Mesendoderm (in vitro differentiated cells): Measurements from ENCODE around the gene ILDR2.

ENCODE experiments used
- DNase-seq: peaks from one replicate; pipeline ENCODE4 v3.0.0; 2013
- H2AK5ac ChIP-seq: 2 replicates; pipeline ENCODE4 v1.6.1; 2013; ENCODE audit warnings: low read length, inconsistent platforms
- H2BK120ac ChIP-seq: 2 replicates; pipeline ENCODE4 v1.6.1; 2013; ENCODE audit warnings: low read depth, mild to moderate bottlenecking, low read length, moderate library complexity, mixed read lengths
- H2BK15ac ChIP-seq: replicated peaks from 2 replicates; pipeline ENCODE4 v1.6.1; 2013; ENCODE audit warnings: low read depth, mild to moderate bottlenecking, moderate library complexity
- H2BK5ac ChIP-seq: 2 replicates; pipeline ENCODE4 v1.6.1; 2013; ENCODE audit warnings: low read length, inconsistent platforms
- H3K18ac ChIP-seq: 2 replicates; pipeline ENCODE4 v1.6.1; 2013; ENCODE audit warnings: mild to moderate bottlenecking, low read length, mixed read lengths
- H3K23ac ChIP-seq: one replicate; pipeline ENCODE4 v1.6.1; 2013; ENCODE audit warnings: low read length
- H3K27ac ChIP-seq: 2 replicates; pipeline ENCODE4 v1.5.1; 2013; ENCODE audit warnings: low read depth, mild to moderate bottlenecking, inconsistent platforms, low read length, moderate library complexity
- H3K27me3 ChIP-seq: 2 replicates; pipeline ENCODE4 v1.6.1; 2013; ENCODE audit warnings: low read length, control low read depth, mild to moderate bottlenecking, inconsistent platforms; ENCODE audit not compliant: insufficient read depth, poor library complexity
- H3K36me3 ChIP-seq: 2 replicates; pipeline ENCODE4 v1.6.1; 2013; ENCODE audit warnings: low read length, inconsistent platforms; ENCODE audit not compliant: control insufficient read depth, insufficient read depth
- H3K4ac ChIP-seq: one replicate; pipeline ENCODE4 v1.6.1; 2013; ENCODE audit warnings: low read depth, mild to moderate bottlenecking, low read length, moderate library complexity
- H3K4me1 ChIP-seq: 2 replicates; pipeline ENCODE4 v1.6.1; 2013; ENCODE audit warnings: low read depth, low read length, inconsistent platforms; ENCODE audit not compliant: control insufficient read depth
- H3K4me2 ChIP-seq: 2 replicates; pipeline ENCODE4 v1.6.1; 2013; ENCODE audit warnings: low read length
- H3K4me3 ChIP-seq: 2 replicates; pipeline ENCODE4 v1.5.1; 2013; ENCODE audit warnings: mild to moderate bottlenecking, low read length
- H3K56ac ChIP-seq: one replicate; pipeline ENCODE4 v1.6.1; 2013; ENCODE audit warnings: low read length
- H3K79me1 ChIP-seq: 2 replicates; pipeline ENCODE4 v1.6.1; 2013; ENCODE audit warnings: low read length, inconsistent platforms
- H3K79me2 ChIP-seq: 2 replicates; pipeline ENCODE4 v1.6.1; 2013; ENCODE audit warnings: mild to moderate bottlenecking, low read length; ENCODE audit not compliant: control insufficient read depth, insufficient read depth
- H3K9ac ChIP-seq: 2 replicates; pipeline ENCODE4 v1.6.1; 2013; ENCODE audit warnings: low read length, inconsistent platforms
- H4K5ac ChIP-seq: one replicate; pipeline ENCODE4 v1.6.1; 2013; ENCODE audit warnings: low read length
- H4K8ac ChIP-seq: one replicate; pipeline ENCODE4 v1.6.1; 2013; ENCODE audit warnings: low read depth, mild to moderate bottlenecking, control low read depth, low read length, moderate library complexity
- WGBS: extraction: QIAGEN DNeasy Blood & Tissue Kit; methylation state at CpG from one replicate; pipeline ENCODE4 v1.1.7; 2013; ENCODE audit warnings: low lambda C conversion rate, missing lambda C conversion rate; ENCODE audit not compliant: insufficient coverage; ENCODE audit errors: extremely low coverage; 5-methylcytosine and 5-hydroxymethylcytosine counted together

Gene ILDR2

GRCh38 chr1:166905136-166905535, 70.2 kb downstream of the ILDR2 start:
- H3K18ac ChIP-seq = no peak overlapping the region
- no peak overlapping the region for H4K8ac ChIP-seq
- no peak overlapping the region for H3K4me3 ChIP-seq
- peaks cover 4% of the 10 kb centered on the region for H3K4me1 ChIP-seq
- no peak overlapping the region for H3K23ac ChIP-seq
- no peak overlapping the region for H2BK5ac ChIP-seq
- H3K4ac ChIP-seq = no peak overlapping the region
- H3K56ac ChIP-seq = no peak overlapping the region
- 100% methylated on average over 1 of the region's 2 CpGs for WGBS
- no peak overlapping the region for H2BK15ac ChIP-seq
- H3K79me2 ChIP-seq = no peaks in the 10 kb centered on the region
- no peaks in the 10 kb centered on the region for H3K27me3 ChIP-seq
- H3K9ac ChIP-seq = no peak overlapping the region
- no peak overlapping the region for H4K5ac ChIP-seq
- H2BK120ac ChIP-seq = no peak overlapping the region
- H3K4me2 ChIP-seq = no peak overlapping the region
- no peaks in the 10 kb centered on the region for H3K36me3 ChIP-seq
- DNase-seq = no peak
- no peak overlapping the region for H3K27ac ChIP-seq
- no peak overlapping the region for H2AK5ac ChIP-seq
- no peaks in the 10 kb centered on the region for H3K79me1 ChIP-seq

GRCh38 chr1:166903232-166903631, 72.1 kb downstream of the ILDR2 start:
- Histone ChIP-seq H2BK15ac (no peak overlapping the region), H3K79me1 (no peaks in the 10 kb centered on the region), H3K36me3 (no peaks in the 10 kb centered on the region), H3K27ac (no peak overlapping the region), H3K4ac (no peak overlapping the region), H3K4me1 (peaks cover 4% of the 10 kb centered on the region), H3K23ac (no peak overlapping the region), H3K9ac (no peak overlapping the region), H3K4me3 (no peak overlapping the region), H3K4me2 (no peak overlapping the region), H2BK120ac (no peak overlapping the region), H3K56ac (no peak overlapping the region), H4K8ac (no peak overlapping the region), H2BK5ac (no peak overlapping the region), H3K27me3 (no peaks in the 10 kb centered on the region), H4K5ac (no peak overlapping the region), H3K18ac (no peak overlapping the region), H3K79me2 (no peaks in the 10 kb centered on the region), H2AK5ac (no peak overlapping the region)
- no peak for DNase-seq
- no CpG with 5 or more reads among the region's 1 CpG for WGBS

DNA sequence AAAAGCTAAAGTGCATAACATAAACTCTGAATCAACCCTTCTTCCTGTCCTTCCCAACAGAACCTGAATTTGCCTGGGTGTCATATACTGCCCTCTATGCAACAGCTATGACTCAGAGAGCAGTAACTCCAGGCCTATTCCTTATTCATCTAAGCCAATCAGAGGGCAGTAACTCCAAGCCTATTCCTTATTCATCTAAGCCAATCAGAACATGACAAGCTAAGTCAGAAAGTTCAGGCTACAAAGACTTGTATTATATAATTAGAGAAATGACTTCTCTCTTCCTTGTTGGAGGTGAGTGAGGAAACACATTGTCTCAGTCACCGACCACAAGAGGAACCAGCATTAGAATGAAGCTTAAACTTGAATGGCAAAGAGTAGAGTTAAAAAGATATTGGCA, 73.1 kb downstream of the ILDR2 start:
- Histone ChIP-seq H3K23ac (no peak overlapping the region), H2BK120ac (no peak overlapping the region), H3K4me3 (no peak overlapping the region), H3K9ac (no peak overlapping the region), H2BK15ac (no peak overlapping the region), H3K4me1 (peaks cover 4% of the 10 kb centered on the region), H2AK5ac (no peak overlapping the region), H4K8ac (no peak overlapping the region), H3K79me2 (no peaks in the 10 kb centered on the region), H2BK5ac (no peak overlapping the region), H4K5ac (no peak overlapping the region), H3K27ac (no peak overlapping the region), H3K27me3 (no peaks in the 10 kb centered on the region), H3K79me1 (no peaks in the 10 kb centered on the region), H3K18ac (no peak overlapping the region), H3K36me3 (no peaks in the 10 kb centered on the region), H3K56ac (no peak overlapping the region), H3K4ac (no peak overlapping the region), H3K4me2 (no peak overlapping the region)
- no CpG with 5 or more reads among the region's 1 CpG for WGBS
- peak; percentile 50 for DNase-seq

DNA sequence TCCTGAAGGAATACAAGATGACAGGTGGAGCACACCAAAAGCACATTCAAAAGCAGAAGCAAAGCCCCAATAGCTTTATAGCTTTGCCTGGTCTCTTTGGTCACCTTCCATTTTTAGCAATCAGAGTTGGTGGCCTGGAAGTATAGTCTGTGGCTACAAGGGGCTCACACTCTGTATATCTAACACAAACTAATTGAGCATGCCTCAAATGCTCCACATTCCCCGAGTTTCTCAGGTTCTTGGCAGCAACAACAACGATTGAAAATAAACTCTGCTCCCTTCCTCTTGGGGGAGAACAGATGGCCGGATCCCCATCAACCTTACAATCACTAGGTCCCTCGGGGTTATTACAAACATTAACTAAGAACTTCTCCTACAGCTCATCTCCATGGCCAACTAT, 74.4 kb downstream of the ILDR2 start:
- Histone ChIP-seq H2AK5ac (no peak overlapping the region), H3K27me3 (no peaks in the 10 kb centered on the region), H3K23ac (no peak overlapping the region), H2BK5ac (no peak overlapping the region), H3K79me2 (no peaks in the 10 kb centered on the region), H3K36me3 (no peaks in the 10 kb centered on the region), H4K5ac (no peak overlapping the region), H3K56ac (no peak overlapping the region), H4K8ac (no peak overlapping the region), H3K4me3 (no peak overlapping the region), H3K4me1 (peaks cover 4% of the 10 kb centered on the region), H3K18ac (no peak overlapping the region), H2BK120ac (no peak overlapping the region), H3K4ac (no peak overlapping the region), H3K79me1 (no peaks in the 10 kb centered on the region), H2BK15ac (no peak overlapping the region), H3K4me2 (no peak overlapping the region), H3K9ac (no peak overlapping the region), H3K27ac (no peak overlapping the region)
- no CpG with 5 or more reads among the region's 4 CpGs for WGBS
- peak; percentile 77 for DNase-seq

- no peak overlapping the region for H3K9ac ChIP-seq
- no peak overlapping the region for H2BK15ac ChIP-seq
- H3K4me2 ChIP-seq = no peak overlapping the region
- no peak overlapping the region for H4K5ac ChIP-seq
- no peak overlapping the region for H4K8ac ChIP-seq
- DNase-seq = no peak
- H3K27ac ChIP-seq = no peak overlapping the region
- H3K27me3 ChIP-seq = no peaks in the 10 kb centered on the region
- H3K4me3 ChIP-seq = no peak overlapping the region
- H3K79me2 ChIP-seq = no peaks in the 10 kb centered on the region
- H3K56ac ChIP-seq = no peak overlapping the region
- H3K79me1 ChIP-seq = no peaks in the 10 kb centered on the region
- no peak overlapping the region for H2BK5ac ChIP-seq
- H3K36me3 ChIP-seq = no peaks in the 10 kb centered on the region
- H3K23ac ChIP-seq = no peak overlapping the region
- H3K4ac ChIP-seq = no peak overlapping the region
- H3K4me1 ChIP-seq = peaks cover 4% of the 10 kb centered on the region
- no peak overlapping the region for H2BK120ac ChIP-seq
- H2AK5ac ChIP-seq = no peak overlapping the region
- H3K18ac ChIP-seq = no peak overlapping the region
Observed at GRCh38 chr1:166899769-166900168, 75.6 kb downstream of the ILDR2 start.

DNA sequence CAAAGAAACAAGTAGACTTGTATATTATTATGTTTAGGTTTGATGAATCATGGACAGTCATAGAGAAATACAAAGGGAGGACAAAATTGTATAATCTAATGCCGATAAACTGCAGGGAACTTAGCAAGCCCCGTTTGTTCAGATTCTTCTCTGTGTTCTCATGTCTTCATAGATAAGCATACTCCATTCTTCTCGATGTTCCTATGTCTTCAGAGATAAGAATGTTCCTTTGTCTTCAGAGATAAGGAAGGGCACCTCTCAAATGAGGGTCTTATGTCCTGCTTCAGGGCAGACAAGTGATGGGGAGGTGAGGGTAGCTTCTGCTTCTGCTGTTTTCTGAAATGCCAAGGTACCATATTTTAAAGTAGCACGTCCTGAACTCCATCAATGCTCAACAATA, 79.6 kb downstream of the ILDR2 start:
- Histone ChIP-seq H3K4me2 (no peak overlapping the region), H2BK5ac (no peak overlapping the region), H3K4me1 (no peaks in the 10 kb centered on the region), H3K27ac (no peak overlapping the region), H3K79me1 (no peaks in the 10 kb centered on the region), H2BK15ac (no peak overlapping the region), H3K4me3 (no peak overlapping the region), H3K27me3 (no peaks in the 10 kb centered on the region), H3K56ac (no peak overlapping the region), H3K18ac (no peak overlapping the region), H2BK120ac (no peak overlapping the region), H3K79me2 (no peaks in the 10 kb centered on the region), H3K9ac (no peak overlapping the region), H3K23ac (no peak overlapping the region), H3K4ac (no peak overlapping the region), H3K36me3 (no peaks in the 10 kb centered on the region), H4K5ac (no peak overlapping the region), H4K8ac (no peak overlapping the region), H2AK5ac (no peak overlapping the region)
- WGBS = no CpG with 5 or more reads among the region's 4 CpGs
- no peak for DNase-seq
